ENCODE data around the gene DMRTA2.

DNA sequence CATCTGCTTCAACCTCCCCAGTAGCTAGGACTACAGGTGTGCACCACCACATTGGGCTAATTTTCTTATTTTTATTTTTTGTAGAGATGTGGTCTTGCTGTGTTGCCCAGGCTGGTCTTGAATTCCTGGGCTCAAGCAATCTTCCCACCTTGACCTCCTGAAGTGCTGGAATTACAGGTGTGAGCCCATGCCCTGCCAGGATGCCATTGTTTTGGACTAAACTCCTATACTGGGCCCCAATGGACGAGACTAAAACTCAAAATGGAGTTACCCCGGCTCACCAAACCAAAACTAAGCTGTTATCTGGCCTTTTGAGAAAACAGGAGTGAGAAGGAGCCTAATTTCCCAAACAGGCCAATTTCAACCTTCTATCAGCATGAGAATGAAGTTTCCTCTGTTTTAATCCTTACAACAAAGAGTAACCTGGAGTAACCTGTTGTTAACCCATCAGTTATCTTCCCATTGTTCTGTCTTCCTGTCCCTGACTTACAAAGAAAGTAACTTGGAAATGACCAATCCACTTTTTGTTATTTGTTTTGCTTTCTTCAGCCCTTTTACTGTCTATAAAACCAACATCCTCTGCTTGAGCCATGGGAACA is 29.6 kb downstream of the DMRTA2 start:
- TF ChIP-seq, protein P1, sequence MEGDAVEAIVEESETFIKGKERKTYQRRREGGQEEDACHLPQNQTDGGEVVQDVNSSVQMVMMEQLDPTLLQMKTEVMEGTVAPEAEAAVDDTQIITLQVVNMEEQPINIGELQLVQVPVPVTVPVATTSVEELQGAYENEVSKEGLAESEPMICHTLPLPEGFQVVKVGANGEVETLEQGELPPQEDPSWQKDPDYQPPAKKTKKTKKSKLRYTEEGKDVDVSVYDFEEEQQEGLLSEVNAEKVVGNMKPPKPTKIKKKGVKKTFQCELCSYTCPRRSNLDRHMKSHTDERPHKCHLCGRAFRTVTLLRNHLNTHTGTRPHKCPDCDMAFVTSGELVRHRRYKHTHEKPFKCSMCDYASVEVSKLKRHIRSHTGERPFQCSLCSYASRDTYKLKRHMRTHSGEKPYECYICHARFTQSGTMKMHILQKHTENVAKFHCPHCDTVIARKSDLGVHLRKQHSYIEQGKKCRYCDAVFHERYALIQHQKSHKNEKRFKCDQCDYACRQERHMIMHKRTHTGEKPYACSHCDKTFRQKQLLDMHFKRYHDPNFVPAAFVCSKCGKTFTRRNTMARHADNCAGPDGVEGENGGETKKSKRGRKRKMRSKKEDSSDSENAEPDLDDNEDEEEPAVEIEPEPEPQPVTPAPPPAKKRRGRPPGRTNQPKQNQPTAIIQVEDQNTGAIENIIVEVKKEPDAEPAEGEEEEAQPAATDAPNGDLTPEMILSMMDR (IDR thresholded peaks at IDR 0.05; ENCODE audit: extremely low read depth in 1 of 2, insufficient read depth in 1 of 2, low read depth in 1 of 2, low read length in 2 of 2), result no peak
- TF ChIP-seq GATA2 (IDR thresholded peaks at IDR 0.05; ENCODE audit: insufficient read depth, insufficient read length, low read depth, low read length) (no peak), FOS (IDR thresholded peaks at IDR 0.05; ENCODE audit: borderline replicate concordance, insufficient read depth, low read length) (no peak), EZH2 (IDR thresholded peaks at IDR 0.05; ENCODE audit: borderline replicate concordance, low read depth, low read length, severe bottlenecking) (no peak), POLR2AphosphoS5 (IDR thresholded peaks at IDR 0.05; ENCODE audit: insufficient read depth, low read depth, low read length) (no peak), POLR2A (IDR thresholded peaks at IDR 0.05; ENCODE audit: low read depth, low read length) (no peak), JUN (IDR thresholded peaks at IDR 0.05; ENCODE audit: borderline replicate concordance, insufficient read depth, insufficient read length, low read depth) (no peak), MYC (IDR thresholded peaks at IDR 0.05; ENCODE audit: low read depth, low read length) (no peak)
- TF ChIP-seq, protein P2, sequence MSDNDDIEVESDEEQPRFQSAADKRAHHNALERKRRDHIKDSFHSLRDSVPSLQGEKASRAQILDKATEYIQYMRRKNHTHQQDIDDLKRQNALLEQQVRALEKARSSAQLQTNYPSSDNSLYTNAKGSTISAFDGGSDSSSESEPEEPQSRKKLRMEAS (IDR thresholded peaks at IDR 0.05; ENCODE audit: insufficient read depth, insufficient read length), result no peak

All from endothelial cell of umbilical vein (primary cell).